Endothelial cell of umbilical vein (primary cell): Measurements from ENCODE around the gene ADAM11. TPM values are rescaled to one million over a fixed set of nuclear protein-coding genes. Genes with fewer than 3 reads are reported as not detected.

Experiments used
- BruUV-seq: library from RNA; stranded (reverse); fragments of 400-500 nt; replicated peaks from 2 replicates; lab custom pipeline; 2021; lab: Mats Ljungman, UMichigan
- CTCF ChIA-PET: fragments of 300-600, 350-600 bp; sonication (Branson Sonifier 250); formaldehyde crosslinking; loops from one replicate; lab custom pipeline; 2021; ENCODE audit warnings: antibody characterized with exemption, inconsistent platforms; lab: Charles Lee
- POLR2A ChIA-PET: fragments of 300-600, 350-600 bp; sonication (Branson Sonifier 250); formaldehyde crosslinking; loops from one replicate; lab custom pipeline; 2021; ENCODE audit warnings: antibody characterized with exemption, inconsistent platforms; lab: Charles Lee
- DNase-seq: peaks from one replicate; pipeline ENCODE4 v3.0.0-alpha.2; 2011; ENCODE audit warnings: low read depth, low spot score
- FAIRE-seq: peaks from 2 replicates; lab custom pipeline; 2011; peaks lifted over from hg19 to GRCh38; lab: Jason Lieb, UNC
- H2AFZ ChIP-seq: 2 replicates; pipeline ENCODE4 v1.6.0; 2012; ENCODE audit warnings: low read depth, low read length, control low read depth, inconsistent platforms
- H3K27ac ChIP-seq: 2 replicates; pipeline ENCODE4 v1.5.1; 2011; ENCODE audit warnings: low read depth, mild to moderate bottlenecking, control low read depth, low read length, moderate library complexity; ENCODE audit not compliant: insufficient read depth
- H3K27me3 ChIP-seq, 2 experiments: 2 replicates each; pipeline versions ENCODE4 v1.6.0 to v1.6.1; 2011; ENCODE audit warnings: low read length in 2 of 2, mixed read lengths in 1 of 2; ENCODE audit not compliant: control insufficient read depth in 2 of 2, insufficient read depth in 2 of 2
- H3K36me3 ChIP-seq, 2 experiments: 2 replicates in 1 of 2; 3 replicates in 1 of 2; pipeline ENCODE4 v1.5.1; 2011; ENCODE audit warnings: low read length in 2 of 2, mild to moderate bottlenecking in 1 of 2, moderate library complexity in 1 of 2; ENCODE audit not compliant: control insufficient read depth in 2 of 2, insufficient read depth in 2 of 2; ENCODE audit errors: extremely low read depth in 1 of 2
- H3K4me1 ChIP-seq: 3 replicates; pipeline ENCODE4 v1.5.1; 2011; ENCODE audit warnings: mild to moderate bottlenecking, low read length; ENCODE audit not compliant: control insufficient read depth, insufficient read depth; ENCODE audit errors: extremely low read depth
- H3K4me2 ChIP-seq: 2 replicates; pipeline ENCODE4 v1.6.1; 2011; ENCODE audit warnings: low read length, control low read depth, mixed read lengths; ENCODE audit not compliant: insufficient read depth
- H3K4me3 ChIP-seq, 3 experiments: fragments of 200-600 bp in 1 of 3; sonication (generic), shearing (Covaris generic) in 1 of 3; replicated peaks in 1 of 3; 2 replicates each; pipeline ENCODE4 v1.5.1; 2011 to 2016; ENCODE audit warnings: control low read depth in 3 of 3, low read length in 3 of 3, mild to moderate bottlenecking in 2 of 3, inconsistent platforms in 1 of 3, low read depth in 1 of 3, moderate library complexity in 1 of 3; ENCODE audit not compliant: insufficient read depth in 1 of 3
- H3K79me2 ChIP-seq: 2 replicates; pipeline ENCODE4 v1.6.0; 2012; ENCODE audit warnings: low read length, inconsistent platforms; ENCODE audit not compliant: control insufficient read depth, insufficient read depth
- H3K9ac ChIP-seq: replicated peaks from 2 replicates; pipeline ENCODE3; 2011; ENCODE audit warnings: low read length, control low read depth; ENCODE audit not compliant: insufficient read depth; ENCODE audit errors: extremely low read depth
- H3K9me1 ChIP-seq: replicated peaks from 3 replicates; pipeline ENCODE4 v1.6.0; 2011; ENCODE audit warnings: mild to moderate bottlenecking, low read length; ENCODE audit not compliant: control insufficient read depth, insufficient read depth; ENCODE audit errors: extremely low read depth
- H3K9me3 ChIP-seq: replicated peaks from 2 replicates; pipeline ENCODE4 v1.5.1; 2012; ENCODE audit warnings: low read length, inconsistent platforms; ENCODE audit not compliant: control insufficient read depth, insufficient read depth
- H4K20me1 ChIP-seq: replicated peaks from 2 replicates; pipeline ENCODE3; 2011; ENCODE audit warnings: mild to moderate bottlenecking, low read length; ENCODE audit not compliant: control insufficient read depth, insufficient read depth; ENCODE audit errors: extremely low read depth
- EZH2 ChIP-seq: IDR thresholded peaks from 2 replicates; pipeline ENCODE4 v1.6.1; 2012; ENCODE audit warnings: borderline replicate concordance, low read depth, mild to moderate bottlenecking, moderate library complexity, low read length, inconsistent platforms; ENCODE audit not compliant: severe bottlenecking
- FOS ChIP-seq: IDR thresholded peaks from 2 replicates; pipeline ENCODE4 v1.6.1; 2011; ENCODE audit warnings: mild to moderate bottlenecking, low read length, moderate library complexity, borderline replicate concordance; ENCODE audit not compliant: insufficient read depth
- GATA2 ChIP-seq: IDR thresholded peaks from 2 replicates; pipeline ENCODE4 v1.7.0; 2011; ENCODE audit warnings: low read depth, mild to moderate bottlenecking, moderate library complexity, mixed read lengths, low read length; ENCODE audit not compliant: insufficient read length, insufficient read depth
- JUN ChIP-seq: IDR thresholded peaks from 2 replicates; pipeline ENCODE4 v1.6.1; 2011; ENCODE audit warnings: borderline replicate concordance, low read depth; ENCODE audit not compliant: insufficient read length, insufficient read depth
- MYC ChIP-seq: IDR thresholded peaks from one replicate; pipeline ENCODE4 v1.6.1; 2011; ENCODE audit warnings: mild to moderate bottlenecking, low read depth, low read length
- POLR2A ChIP-seq: IDR thresholded peaks from 2 replicates; pipeline ENCODE4 v1.6.1; 2012; ENCODE audit warnings: low read depth, mild to moderate bottlenecking, control low read depth, low read length
- POLR2AphosphoS5 ChIP-seq: IDR thresholded peaks from 2 replicates; pipeline ENCODE4 v1.6.1; 2012; ENCODE audit warnings: low read depth, mild to moderate bottlenecking, control low read depth, low read length, moderate library complexity; ENCODE audit not compliant: insufficient read depth
- dilution Hi-C: fragments of 300-500 bp; cut with MboI; formaldehyde crosslinking; loops from one replicate; pipeline ENCODE4 v1.15.0; 2019; ENCODE audit warnings: low sequenced_read_pairs; ENCODE audit not compliant: extremely low pct_ligation_motif_present
- intact Hi-C: fragments of 100-400 bp; cut with micrococcal nuclease; formaldehyde crosslinking; loops from one replicate; pipeline ENCODE4 v1.10.0; 2022
- polyA plus RNA-seq, 4 experiments: library from polyadenylated mRNA; depleted of rRNA in 3 of 4; stranded (reverse) in 3 of 4; unstranded in 1 of 4; fragments of >200 nt; gene quantifications; 2 replicates each; pipeline versions ENCODE4 v1.2.1 to v1.2.3, GENCODE V29; 2011 to 2012; ENCODE audit warnings: missing spikeins in 1 of 4
- total RNA-seq: library from RNA; stranded (reverse); gene quantifications from 2 replicates; pipeline ENCODE4 v1.2.3, GENCODE V29; 2021
- TF ChIP-seq, protein P1 (sequence below), 2 donors: IDR thresholded peaks; 1 replicate in 1 of 2; 2 replicates in 1 of 2; pipeline ENCODE4 v1.5.1; 2011; ENCODE audit warnings: low read length in 2 of 2, mild to moderate bottlenecking in 2 of 2, moderate library complexity in 2 of 2, control low read depth in 1 of 2, inconsistent platforms in 1 of 2, low read depth in 1 of 2; ENCODE audit not compliant: insufficient read depth in 1 of 2; ENCODE audit errors: extremely low read depth in 1 of 2
- TF ChIP-seq, protein P2 (sequence below): IDR thresholded peaks from 2 replicates; pipeline ENCODE4 v1.6.1; 2011; ENCODE audit not compliant: insufficient read depth, insufficient read length

The ADAM11 gene
- total and polyA plus RNA-seq, 2 donors (not counting 3 experiments of a cell fraction or from before 2014, with no cell fraction given), result 0.71 to 1.1 TPM

GRCh38 chr17:44765965-44766364 lies 7.2 kb downstream of the ADAM11 start:
- Histone ChIP-seq H3K27ac (no peak overlapping the region), H3K9ac (no peak overlapping the region), H2AFZ (no peak overlapping the region), H3K9me3 (no peaks in the 10 kb centered on the region), H3K4me2 (no peak overlapping the region), H3K79me2 (no peaks in the 10 kb centered on the region), H3K36me3 (no peaks in the 10 kb centered on the region), H3K27me3 (no peaks in the 10 kb centered on the region), H3K4me1 (no peaks in the 10 kb centered on the region), H3K4me3 (no peak overlapping the region), H4K20me1 (no peaks in the 10 kb centered on the region), H3K9me1 (no peaks in the 10 kb centered on the region)
- FAIRE-seq, result no peak
- DNase-seq, result no peak
- ChIA-PET CTCF (interaction anchor here (1.1 to 4.1 kb wide), 2 partner anchors 113 to 123 kb away, joined by 3 to 15 read pairs; no protein-coding TSS in a partner anchor), POLR2A (no interaction called here)
- intact Hi-C loops (no loop called here), dilution Hi-C loops (loop anchor here (25.0 kb wide), 1 partner anchor 96 kb away; no protein-coding TSS in a partner anchor)
- TF ChIP-seq EZH2 (no peak), POLR2A (no peak), POLR2AphosphoS5 (no peak), FOS (no peak), MYC (no peak), JUN (no peak), GATA2 (no peak)
- TF ChIP-seq, protein P1, sequence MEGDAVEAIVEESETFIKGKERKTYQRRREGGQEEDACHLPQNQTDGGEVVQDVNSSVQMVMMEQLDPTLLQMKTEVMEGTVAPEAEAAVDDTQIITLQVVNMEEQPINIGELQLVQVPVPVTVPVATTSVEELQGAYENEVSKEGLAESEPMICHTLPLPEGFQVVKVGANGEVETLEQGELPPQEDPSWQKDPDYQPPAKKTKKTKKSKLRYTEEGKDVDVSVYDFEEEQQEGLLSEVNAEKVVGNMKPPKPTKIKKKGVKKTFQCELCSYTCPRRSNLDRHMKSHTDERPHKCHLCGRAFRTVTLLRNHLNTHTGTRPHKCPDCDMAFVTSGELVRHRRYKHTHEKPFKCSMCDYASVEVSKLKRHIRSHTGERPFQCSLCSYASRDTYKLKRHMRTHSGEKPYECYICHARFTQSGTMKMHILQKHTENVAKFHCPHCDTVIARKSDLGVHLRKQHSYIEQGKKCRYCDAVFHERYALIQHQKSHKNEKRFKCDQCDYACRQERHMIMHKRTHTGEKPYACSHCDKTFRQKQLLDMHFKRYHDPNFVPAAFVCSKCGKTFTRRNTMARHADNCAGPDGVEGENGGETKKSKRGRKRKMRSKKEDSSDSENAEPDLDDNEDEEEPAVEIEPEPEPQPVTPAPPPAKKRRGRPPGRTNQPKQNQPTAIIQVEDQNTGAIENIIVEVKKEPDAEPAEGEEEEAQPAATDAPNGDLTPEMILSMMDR (IDR thresholded peaks at IDR 0.05; ENCODE audit: extremely low read depth in 1 of 2, insufficient read depth in 1 of 2, low read depth in 1 of 2, low read length in 2 of 2), result no peak
- TF ChIP-seq, protein P2, sequence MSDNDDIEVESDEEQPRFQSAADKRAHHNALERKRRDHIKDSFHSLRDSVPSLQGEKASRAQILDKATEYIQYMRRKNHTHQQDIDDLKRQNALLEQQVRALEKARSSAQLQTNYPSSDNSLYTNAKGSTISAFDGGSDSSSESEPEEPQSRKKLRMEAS, result no peak
- BruUV-seq, result no TSS peak
